Globus pallidus (tissue), 1 donor: ENCODE measurements around the gene ZBTB6.
A peak's percentile ranks its signal among the peaks of the same experiment; 100 is the strongest.
"Not testable (repeated sequence)": the region's sequence is repeated elsewhere in the genome, so short reads cannot be mapped to it uniquely, and the experiment has no call there.

ENCODE experiments used
- DNase-seq: peaks from one replicate; pipeline ENCODE4 v3.0.0-alpha.2; 2015; ENCODE audit warnings: low spot score

ZBTB6 gene

GRCh38 chr9:122929796-122930354 is 16.8 kb upstream of the ZBTB6 start:
- DNase-seq, result no peak

- no peak for DNase-seq
Observed at GRCh38 chr9:122923947-122924346, 10.8 kb upstream of the ZBTB6 start.

DNA sequence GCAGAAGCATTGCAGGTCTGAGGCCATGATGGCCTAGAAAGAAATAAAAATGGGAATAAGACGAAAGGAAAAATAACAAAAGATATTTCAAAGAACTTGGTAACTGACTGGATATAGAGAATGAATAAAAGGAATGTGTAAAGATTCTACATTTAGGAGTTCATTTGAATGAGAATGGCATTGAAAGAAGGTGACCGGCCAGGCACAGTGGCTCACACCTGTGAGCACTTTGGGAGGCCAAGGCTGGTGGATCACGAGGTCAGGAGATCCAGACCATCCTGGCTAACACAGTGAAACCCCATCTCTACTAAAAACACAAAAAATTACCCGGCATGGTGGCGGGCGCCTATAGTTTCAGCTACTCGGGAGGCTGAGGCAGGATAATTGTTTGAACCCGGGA is 9.6 kb upstream of the ZBTB6 start:
- no peak for DNase-seq

DNA sequence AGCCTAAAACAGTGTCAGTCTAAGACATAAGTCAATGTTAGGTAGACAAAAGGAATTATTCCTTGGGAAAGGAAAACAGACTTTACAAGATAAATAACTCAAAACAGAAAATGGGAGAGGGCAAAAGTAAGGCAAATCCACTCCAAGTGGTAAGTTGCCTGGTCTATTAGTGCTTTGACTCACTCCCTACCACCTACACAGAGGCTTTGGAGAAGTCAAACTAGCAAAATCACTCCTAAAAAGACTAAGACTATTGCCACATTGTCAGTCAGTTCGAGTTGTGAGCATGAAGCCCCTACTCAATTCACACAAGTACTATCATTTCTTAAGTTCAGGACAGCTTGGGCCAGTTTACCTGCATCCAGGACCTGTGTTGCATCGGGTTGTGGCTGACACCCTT is 5.2 kb upstream of the ZBTB6 start:
- no peak for DNase-seq

GRCh38 chr9:122912671-122912963 is 506 bp downstream of the ZBTB6 start:
- DNase-seq, result no peak

GRCh38 chr9:122906122-122906521 is 7.0 kb downstream of the ZBTB6 start:
- not testable (repeated sequence) for DNase-seq

DNA sequence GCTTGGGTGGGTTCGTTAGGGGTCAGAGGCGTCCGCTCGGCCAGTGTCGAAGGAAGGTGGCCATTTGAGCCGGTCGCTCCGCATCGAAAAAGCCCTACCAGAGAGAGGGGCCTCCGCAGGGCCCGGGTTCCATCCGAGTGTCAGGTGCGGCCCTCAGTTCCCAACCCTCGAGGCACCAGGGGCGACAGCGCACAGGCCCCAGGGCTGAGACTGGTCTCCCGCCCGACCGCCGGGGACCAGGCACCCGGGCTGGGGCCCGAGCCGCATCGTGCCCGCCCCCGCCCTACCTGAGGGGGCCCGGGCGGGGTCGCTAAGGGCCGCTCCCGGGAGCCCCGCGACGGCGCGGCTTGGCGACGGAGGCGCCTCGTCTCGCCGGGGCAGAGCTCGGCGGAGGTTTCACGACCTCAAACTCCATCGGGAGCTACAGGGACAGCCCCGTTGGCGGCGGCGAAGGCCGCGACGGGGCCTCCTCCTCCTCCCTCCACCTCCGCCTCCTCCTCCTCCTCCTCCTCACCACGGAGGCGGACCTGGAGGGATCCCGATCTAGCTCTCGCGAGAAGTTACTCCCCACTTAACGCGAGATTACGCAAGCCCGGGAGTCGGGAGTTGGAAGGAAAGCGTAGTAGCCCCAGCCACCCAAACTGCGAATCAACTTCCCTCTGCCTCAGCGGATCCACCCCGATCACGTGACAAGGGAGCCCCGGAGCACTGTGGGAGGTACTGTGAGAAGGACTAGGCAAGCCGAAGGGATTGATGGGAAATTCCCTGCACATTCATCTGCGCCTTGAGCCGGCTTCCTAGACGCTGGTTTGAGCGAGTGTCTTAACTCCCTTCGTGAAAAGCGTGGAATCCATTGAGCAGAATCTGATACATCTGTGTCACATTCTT is 8.1 kb downstream of the ZBTB6 start, which contains the start of gene RC3H2:
Gene RC3H2 (minus strand): TSS at position 537 of the 888 bp plus-strand sequence. CDS start 7,850 bp downstream, outside the sequence.
- DNase-seq, result peak; percentile 100

DNA sequence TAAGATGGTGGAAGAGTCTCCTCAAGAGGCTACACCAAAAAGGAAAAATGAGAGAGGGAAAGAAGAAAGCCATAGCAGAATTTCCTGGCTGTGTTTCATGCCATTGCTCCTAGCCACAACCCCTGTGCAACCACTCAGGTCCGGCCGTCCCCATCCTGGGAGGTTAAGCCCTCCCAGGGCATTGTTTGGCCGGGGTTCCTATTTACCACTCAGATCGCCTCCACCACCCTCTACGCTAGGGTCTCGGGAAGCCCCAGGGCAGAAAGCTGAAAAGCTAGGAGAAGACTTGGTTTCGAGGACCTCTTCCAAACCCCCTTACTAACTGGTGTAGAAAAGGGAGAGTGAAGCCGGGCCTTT is 8.7 kb downstream of the ZBTB6 start:
- no peak for DNase-seq

- DNase-seq, result no peak
Observed at GRCh38 chr9:122900791-122901190, 12.3 kb downstream of the ZBTB6 start.

DNA sequence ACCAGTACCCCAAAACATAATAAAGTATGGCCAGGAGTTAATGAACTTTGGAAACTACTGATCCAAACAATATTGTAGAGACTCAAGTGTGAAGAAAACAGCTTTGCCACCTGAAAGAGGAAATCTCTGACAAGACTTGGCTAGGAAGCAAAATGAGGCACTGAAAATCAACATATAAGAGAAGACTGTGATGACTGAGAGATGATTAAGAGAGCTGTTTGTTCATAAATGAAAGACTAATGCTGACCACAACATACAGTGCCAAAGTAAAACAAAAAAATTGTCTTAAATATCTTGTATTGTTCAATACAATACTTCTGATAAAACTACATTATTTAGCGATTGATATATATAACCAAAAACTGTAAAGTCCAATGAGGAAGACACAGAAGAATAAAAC is 15.2 kb downstream of the ZBTB6 start:
- no peak for DNase-seq

DNA sequence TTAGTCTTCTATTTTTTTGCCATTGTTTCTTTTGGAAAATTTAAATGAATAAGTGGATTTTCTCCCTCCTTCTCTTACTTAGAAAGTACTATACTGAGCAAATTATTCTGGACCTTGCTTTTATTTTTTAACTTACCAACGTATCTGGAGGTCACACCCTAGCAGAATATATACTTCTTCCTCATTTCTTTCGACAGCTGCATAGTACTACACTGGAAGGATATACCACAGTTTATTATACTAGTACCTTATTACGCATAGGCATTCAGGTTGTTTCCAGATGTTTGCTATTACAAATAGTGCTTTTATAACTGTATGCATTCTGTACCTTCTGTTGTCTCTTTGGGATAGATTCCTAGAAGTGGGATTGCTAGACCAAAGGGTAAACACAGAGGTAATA is 24.6 kb downstream of the ZBTB6 start:
- no peak for DNase-seq

GRCh38 chr9:122883125-122883524 is 30.0 kb downstream of the ZBTB6 start:
- DNase-seq, result no peak

- DNase-seq, result no peak
Observed at GRCh38 chr9:122879443-122879842, 33.7 kb downstream of the ZBTB6 start.

GRCh38 chr9:122875523-122875922 is 37.6 kb downstream of the ZBTB6 start:
- no peak for DNase-seq

DNA sequence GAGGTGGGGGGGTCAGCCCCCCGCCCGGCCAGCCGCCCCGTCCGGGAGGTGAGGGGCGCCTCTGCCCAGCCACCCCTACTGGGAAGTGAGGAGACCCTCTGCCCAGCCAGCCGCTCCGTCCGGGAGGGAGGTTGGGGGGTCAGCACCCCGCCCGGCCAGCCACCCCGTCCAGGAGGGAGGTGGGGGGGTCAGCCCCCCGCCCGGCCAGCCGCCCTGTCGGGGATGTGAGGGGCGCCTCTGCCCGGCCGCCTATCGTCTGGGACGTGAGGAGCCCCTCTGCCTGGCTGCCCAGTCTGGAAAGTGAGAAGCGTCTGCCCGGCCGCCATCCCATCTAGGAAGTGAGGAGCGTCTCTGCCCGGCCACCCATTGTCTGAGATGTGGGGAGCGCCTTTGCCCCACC is 45.8 kb downstream of the ZBTB6 start:
- not testable (repeated sequence) for DNase-seq

DNA sequence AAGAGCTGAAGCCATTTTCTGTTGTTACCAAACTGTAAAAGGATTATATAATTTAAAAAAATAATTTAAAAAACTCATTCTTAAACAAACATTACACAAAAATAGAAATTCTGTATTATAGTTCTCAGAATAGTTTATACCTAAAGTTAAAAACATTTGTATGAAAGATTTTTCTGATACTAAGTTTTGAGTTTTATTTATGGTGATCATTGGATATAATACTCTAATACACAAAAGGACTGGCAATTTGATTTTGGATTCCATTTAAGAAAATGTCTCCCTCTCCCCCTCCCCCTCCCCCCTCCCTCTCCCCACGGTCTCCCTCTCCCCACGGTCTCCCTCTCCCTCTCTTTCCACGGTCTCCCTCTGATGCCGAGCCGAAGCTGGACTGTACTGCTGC is 47.0 kb downstream of the ZBTB6 start:
- no peak for DNase-seq

DNA sequence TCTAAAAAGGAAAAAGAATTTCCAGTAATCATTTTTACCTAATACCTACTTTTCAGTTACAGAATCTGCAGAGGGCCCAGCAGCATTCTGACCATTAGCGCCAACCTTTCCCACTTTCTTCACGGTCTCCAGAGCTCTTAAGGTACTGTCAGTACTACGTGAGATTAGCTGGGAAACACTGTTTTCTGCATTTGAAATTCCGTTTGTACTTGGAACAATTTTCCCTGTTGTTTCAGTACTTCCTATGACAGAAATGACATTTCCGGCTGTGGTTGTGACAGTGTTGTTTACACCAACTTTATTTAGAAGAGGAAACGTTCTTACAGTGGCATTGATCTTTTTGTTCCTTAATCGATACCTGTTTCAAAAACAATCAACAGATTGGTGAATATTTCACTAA is 47.8 kb downstream of the ZBTB6 start:
- DNase-seq, result no peak

GRCh38 chr9:122863407-122863806 is 49.7 kb downstream of the ZBTB6 start:
- DNase-seq, result no peak

DNA sequence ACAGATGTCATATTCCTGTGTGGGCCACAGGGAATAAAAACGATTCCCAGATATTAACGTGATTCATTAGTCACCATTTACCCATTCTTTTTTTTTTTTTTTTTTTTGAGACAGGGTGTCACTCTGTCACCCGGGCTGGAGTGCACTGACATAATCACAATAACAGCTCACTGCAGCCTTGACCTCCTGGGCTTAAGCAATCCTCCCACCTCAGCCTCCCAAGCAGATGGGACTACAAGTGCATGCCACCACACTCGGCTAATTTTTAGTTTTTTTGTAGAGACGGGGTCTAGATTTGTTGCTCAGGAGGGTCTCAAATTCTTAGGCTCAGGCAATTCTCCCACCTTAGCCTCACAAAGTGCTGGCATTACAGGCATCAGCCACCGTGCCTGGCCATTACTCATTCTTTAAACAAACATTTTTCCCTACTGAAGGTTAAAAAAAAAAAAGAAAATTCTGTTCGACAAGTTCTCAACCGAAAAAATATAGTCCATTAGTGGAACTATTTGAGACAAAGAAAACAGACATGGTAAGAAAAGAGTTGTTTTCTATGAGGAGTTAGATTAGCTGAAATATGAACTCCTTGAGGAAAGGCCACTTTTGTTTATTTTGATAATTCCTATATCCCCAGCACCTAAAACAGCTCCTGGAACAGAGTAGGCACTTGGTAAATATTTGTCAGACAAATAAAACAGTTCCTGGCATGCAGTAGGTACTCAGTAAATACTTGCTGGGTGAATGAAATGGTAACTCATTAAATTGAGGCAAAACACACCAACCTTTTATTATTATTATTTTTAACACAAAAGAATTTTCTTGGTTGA is 52.6 kb downstream of the ZBTB6 start:
- DNase-seq, result no peak
